Left renal cortex interstitium (tissue), 4 donors: ENCODE data around the gene ANKS1A. TPM values are rescaled to one million over a fixed set of nuclear protein-coding genes. Genes with fewer than 3 reads are reported as not detected.

Experiments used
- DNase-seq, 4 donors: peaks; one replicate each; pipeline ENCODE4 v3.0.0-alpha.2; 2013; ENCODE audit warnings: low read depth in 4 of 4, low spot score in 2 of 4, missing footprints in 1 of 4
- polyA plus RNA-seq, 4 donors: library from polyadenylated mRNA; unstranded; fragments of 120-200 nt; gene quantifications; one replicate each; pipeline ENCODE4 v1.2.1, GENCODE V29; 2013; ENCODE audit not compliant: insufficient read length in 4 of 4

ANKS1A gene
- polyA plus RNA-seq, 4 donors = 33.1 to 53.7 (median 43.2) TPM

DNA sequence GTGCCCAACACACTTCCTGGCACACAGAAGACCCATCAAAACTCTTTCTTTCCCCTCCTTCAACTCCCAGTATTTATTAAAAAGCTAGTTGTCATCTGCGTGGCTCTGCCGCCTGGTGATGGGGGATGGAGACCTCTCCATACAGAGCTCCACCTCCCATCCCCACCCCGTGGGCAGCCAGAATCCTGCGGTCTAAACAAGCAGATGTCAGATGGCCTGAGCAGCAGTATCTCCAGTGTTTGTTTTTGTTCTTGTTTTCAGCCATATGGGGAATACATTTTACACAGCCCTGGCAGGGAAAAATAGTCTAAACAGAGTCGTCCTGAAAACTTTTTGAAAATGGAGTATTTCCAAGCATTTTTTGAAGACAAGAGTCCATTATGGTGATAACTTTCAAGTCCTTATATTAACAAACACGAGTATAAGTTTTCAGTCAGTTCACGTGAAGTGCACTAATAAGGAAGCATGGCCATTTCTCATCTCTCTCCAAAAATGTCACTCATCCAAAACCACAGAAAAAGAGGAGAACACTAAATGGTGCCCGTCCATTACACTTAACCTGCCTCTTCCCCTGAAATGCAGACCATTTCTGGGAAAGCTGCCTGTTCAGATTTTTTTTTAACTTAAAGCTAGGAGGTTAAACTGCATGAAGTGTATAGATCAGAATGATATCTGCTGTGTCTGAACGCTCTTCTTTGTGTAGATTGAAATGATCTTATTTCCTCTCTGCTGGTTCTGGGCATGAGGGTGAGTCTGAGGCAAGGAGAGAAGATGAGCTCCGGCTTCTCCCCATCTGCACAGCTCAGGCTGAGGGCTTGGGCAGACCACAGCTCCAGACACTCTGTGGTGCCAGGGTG lies 161.1 kb downstream of the ANKS1A start:
- DNase-seq = no peak

DNA sequence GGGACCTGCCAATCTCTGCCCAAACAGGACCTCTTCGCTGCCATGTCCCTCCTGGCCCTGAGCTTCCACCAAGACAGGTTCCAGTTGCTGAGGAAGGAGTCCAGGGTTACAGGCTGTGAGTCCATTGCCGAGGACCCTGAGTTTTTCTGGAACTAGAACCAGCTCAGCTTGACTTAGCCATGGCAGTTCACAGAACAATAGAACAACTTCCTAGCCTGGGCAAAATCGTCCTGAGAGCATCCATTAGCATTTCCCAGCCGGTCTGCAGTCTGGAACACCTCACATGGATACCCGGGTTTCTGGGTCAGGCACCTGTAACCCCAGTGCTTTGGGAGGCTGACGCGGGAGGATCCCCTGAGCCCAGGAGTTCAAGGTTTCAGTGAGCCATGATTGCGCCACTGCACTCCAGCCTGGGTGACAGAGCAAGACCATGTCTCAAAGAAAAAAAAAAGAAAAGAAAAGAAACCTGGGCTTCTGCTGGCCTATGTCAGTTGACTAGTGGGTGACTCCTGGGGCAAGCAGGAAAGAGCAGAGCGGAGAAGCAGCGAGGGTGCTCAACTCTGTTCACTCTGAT lies 161.8 kb downstream of the ANKS1A start:
- DNase-seq = no peak

DNA sequence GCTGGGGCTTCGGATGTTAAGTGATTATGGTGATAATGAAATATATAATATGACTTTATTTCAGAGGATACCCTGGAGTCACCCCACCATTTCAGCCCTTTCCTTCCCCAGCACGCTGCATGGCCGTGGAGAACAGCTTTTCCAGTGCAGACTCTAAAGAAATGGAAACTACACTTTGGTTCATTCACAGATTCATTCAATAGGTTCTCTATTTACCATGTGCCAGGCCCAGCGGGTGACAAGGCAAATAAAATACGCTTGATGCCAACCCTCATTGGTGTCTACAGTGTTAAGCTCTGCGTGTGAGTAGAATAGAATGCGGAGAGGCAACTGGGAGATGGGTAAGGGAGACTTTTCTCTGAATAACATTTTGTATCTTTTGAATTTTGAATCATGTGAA lies 162.3 kb downstream of the ANKS1A start:
- DNase-seq = no peak

DNA sequence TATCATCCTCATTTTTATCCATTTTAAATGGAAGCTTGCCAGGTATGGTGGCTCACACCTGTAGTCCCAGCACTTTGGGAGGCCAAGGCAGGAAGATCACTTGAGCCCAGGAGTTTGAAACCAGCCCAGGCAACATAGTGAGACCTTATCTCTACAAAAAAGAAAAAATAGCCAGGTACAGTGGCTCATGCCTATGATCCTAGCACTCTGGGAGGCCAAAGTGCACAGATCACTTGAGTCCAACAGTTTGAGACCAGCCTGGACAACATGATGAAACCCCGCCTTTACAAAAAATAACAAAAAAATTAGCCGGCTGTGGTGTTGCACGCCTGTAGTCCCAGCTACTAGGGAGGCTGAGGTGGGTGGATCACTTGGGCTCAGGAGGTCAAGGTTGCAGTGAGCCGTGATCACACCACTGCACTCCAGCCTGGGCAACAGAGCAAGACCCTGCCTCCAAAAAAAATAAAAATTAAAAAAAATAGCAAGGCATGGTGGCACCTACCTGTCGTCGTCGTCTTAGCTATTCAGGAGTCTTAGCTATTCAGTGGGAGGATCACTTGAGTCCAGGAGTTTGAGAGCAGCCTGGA lies 163.0 kb downstream of the ANKS1A start:
- DNase-seq = no peak

DNA sequence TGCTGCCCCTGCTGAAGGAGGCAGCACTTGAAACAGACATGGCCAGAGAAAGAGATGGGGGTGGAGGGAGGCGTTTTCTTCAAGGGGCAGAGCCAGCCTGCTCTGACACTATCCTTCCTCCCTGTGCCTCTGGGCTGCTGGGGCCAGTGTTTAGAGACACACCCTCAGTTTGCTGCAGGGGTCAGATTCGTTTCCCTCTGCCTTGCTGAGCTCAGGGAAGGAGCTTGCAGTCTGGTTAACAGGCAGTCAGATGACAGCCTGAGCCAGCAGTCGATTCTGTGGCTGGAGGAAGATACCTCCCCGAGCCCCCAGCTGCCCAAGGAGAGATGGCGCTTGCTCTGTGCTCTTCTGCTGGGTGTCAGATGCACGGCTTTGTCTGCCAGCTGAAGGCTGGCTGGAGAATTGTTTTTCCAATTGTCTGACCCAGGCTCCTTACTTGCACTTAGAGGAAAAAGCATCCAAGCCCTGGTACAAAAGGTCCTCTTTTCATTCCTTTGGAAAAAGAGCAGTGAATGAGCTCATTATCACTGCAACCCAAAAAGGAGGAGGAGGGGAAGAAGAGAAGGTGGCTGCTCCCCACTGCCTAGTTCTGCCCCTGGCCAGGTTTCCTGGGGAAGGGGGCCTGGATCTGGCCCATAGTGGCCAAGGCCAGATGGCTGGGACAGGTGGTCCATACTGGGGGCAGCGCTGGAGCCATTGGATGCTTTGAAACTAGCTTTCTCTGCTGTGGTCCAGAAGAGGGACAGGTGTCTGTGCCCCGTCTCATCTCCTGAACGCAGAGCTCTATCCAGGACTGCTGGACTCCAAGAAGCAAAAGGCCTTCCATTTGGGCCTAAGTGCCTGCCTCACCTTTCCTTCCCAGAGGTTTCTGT lies 163.9 kb downstream of the ANKS1A start:
- no peak for DNase-seq

DNA sequence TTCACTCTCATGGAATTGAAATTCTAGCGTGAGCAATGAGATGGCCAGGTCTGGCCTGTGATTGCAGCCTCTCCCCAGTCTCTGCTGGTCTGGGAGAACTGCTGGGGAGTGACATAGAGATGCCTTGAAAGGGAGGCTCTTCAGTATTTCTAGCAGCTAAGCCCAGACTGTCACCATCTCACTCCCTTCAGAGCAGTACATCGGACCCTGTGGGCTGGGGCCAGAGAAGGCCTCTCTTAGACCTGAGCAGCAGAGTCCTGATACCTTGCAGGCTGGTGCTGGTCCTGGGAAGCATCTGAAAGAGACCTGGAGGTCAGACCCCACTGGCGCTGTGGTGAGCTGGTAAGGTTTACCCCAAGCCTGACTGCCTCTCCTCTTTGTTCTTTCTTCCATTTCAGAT lies 164.6 kb downstream of the ANKS1A start:
- no peak for DNase-seq

DNA sequence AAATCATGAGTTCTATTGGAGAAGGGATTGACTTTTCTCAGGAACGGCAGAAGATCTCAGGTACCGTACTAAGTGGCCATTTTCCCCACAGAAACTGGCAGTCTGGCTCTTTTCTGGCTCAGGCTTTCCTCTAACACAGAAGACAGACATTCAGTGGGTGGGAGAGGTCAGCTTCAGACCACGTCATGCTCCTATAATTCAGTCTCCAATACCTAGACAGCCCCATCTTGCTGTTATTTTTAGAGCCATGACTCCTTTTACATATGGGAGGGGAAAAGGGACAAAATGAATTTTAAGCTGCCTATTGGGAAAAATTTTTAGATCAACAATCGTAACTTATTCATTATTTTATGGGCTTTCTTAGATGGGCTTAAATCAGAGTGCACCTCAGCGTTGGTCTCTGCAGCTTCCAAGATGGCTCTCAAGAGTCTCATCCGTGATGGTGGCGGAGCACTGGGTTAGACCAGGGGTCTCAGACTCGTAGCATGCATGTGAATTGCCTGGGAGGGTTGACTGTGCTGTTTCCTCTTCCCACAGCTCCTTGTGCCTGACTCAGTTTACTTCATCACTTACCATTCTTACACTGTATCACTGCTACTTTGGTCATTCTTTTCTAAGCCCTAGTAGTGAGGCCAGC lies 165.2 kb downstream of the ANKS1A start:
- DNase-seq = no peak

DNA sequence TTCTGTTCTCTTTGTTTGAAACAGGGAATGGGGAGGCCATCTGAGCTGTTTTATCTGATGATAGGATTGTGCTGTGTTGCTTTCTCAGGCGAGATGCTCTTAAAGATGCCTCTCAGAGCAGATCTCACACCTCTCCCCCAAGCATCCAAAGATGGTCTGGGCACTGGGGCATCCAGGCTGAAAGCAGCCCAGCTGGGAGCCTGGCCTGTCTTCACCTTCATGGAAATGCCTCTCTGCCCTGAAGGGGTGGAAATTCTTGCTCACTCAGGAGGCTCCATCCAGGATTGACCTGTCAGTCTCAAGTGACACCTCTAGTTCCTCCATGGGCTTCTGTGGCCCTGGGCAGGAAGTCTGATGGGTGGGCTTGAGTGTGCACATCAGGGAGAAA lies 165.7 kb downstream of the ANKS1A start:
- no peak for DNase-seq

DNA sequence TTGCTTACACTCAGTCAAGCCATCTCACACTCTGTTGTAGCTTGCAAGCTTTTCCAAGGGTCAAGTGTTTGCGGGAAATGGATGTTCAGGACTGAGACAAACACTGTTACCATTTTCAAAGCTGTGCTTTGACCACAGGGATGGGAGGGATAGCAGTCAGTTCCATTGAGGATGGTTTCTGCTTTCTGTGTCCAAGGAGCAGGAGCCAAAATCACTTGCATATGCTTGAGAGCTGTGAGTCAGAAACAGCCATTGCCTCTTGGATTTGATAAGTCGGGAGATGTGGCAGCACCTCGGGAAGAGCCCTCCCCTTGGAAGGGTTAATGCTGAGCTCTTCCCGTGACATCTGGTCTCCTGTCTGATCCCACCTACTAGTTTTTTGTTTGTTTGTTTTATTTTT lies 166.8 kb downstream of the ANKS1A start:
- DNase-seq = no peak

DNA sequence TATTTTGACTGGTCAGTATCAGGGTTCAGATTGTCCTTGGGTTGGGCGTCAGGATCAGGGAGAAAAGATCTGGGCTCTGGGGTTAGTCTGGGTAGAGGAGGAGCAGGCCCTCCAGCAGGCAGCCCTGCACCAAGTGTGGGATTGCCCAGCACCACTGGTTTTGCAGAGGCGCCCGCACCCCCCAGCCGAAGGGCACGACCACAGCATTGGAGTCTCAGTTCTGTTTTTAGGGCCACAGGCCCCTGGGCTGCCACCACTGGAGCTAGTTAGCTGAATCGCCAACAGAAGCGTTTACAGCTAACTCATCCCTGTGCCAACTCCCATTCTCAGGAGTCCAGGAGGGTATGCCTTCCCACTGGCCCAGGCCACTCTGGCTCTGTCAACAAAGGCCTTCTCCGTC lies 167.9 kb downstream of the ANKS1A start:
- DNase-seq = no peak

DNA sequence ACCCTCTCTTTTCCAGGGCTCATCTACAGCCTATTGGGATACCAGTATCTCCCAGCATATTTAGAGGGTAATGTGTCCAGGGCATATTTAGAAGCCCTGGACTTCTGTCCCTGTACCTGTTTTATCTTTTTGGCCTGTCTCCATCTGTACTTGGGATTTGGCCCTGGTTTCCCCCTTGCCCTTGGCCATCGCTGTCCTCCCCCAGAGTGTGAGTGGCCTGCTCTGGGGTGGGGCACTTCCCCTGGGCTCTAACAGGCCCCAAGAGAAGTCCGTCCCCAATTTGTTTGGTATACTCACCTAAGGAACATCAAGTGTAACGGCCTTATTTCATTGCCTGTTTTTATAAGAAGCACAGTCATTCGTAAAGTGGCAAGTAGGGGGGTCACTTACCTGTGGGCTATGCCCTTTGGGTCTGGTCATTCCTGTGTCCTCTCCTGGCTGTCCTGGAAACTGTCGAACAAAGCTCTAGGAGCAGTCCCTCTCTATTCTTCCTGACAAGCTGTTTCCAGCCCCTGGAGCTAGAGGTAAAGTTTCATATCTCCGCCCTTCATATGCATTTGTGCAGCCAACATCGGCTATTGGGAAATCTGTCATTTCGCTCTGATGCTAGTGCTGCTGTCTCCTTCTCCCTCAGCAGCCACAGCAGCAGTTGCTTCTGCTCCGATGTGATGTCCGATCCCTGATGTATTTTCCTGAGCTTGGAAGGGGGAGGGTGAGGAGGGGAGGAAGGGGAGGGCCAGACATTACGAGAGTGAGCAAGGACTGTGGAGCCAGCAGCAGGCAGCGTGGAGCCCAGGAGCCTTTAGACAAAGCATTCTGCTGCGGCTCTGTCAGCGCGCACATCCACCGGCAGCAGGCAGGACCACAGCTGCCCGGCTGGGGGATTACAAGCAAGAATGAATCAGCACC lies 168.6 kb downstream of the ANKS1A start:
- DNase-seq = no peak

DNA sequence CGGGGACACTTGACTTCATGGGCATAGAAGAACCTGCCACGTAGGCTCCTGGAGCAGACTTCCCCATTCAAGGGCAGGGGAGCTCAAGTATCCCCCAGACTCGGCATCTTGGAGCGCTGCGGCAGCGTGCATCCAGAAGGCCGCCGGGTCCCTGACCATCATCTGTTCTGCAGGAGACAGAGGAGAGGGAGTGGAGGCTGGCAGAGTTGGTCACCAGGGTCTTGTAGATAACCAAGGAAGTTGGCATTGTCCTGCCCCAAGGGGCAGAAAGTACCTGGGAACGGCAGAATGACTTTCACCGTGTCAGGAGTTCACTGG lies 169.3 kb downstream of the ANKS1A start:
- DNase-seq = no peak

DNA sequence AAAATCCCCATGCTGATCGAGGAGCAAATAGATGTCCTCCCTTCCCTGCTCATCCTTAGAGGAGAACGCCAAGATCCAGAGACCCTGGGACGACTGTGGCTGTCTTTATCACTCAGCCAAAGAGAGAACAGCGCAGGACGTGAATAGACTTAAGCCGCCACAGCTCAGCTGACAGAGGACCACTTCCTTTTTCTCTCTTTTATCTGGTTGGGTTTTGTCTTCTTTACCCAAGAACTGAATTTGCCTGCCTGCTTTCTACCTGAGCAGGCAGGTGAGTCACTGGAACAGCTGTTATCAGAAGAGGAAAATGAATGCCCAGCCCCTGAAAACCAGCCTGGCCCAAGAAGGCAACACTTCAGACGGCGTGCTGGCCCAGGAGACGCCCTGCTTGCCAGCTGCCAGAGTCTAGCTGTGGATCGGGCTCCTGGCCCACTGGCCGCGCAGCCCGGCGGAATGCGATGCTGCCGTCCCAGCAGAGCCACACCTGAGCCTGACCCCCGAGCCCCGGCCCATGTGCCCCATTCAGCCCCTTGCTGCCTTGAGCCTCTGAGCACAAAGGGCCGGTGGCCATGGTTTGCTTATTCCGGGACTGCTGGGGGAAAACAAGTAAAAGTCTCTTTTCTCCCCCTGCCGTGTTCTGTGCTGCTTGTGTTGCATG lies 169.9 kb downstream of the ANKS1A start:
- no peak for DNase-seq

DNA sequence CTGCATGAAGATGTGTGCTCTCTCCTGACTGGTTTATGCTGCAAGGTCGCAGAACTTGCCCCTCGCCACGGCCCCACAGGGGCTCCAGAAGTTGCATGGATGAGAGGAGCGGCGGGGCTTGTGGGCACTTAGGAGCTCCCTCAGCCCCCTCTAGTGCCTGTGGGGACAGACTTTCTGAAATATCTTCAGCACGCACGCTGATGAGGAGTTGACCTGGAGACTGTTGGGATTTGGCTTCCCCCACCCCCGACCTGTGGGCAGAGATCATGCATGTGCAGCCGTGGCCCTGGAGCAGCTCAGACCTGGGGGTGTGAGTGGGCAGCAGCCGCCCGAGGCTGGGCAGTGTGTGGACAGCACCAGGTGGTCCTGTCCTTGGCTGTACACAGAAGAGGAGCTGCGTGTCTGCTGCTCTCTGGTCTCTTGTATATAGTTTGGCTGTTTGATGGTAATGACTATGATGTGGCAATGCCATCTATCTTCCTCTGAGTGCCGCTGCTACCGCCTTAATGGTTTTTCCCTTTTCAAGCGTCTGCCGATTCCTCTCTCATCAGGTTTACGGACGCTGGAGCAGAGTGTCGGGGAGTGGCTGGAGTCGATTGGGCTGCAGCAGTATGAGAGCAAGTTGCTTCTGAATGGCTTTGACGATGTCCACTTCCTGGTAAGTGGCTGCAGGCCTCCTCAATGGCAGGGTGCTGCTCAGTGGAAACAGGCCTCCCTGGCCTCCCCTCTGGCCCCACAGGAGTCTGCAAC lies 170.7 kb downstream of the ANKS1A start:
- no peak for DNase-seq

DNA sequence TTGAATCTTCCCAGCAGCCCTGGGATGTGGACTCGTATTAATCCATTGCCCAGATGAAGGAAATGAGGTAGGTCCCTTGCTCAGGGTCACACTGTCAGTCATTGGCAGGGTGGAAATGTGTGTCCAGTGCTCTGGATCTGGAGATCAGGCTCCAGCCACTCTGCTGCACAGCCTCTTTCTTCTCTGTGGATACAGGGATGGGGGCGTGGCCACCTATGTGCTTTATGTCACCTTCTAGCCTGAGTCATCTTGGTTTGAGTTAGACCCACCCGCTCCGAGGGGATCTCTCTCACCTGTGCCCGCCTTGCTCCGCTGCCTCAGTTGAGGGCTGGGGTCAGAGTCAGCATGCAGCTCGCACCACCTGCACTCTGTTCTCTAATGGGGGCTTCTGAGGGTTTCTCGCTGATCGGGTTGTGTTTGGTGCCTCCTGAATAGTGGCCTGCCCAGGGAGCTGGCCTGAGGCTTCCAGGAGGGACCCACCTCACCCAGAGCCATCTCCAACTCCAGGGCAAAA lies 172.1 kb downstream of the ANKS1A start:
- DNase-seq = no peak

DNA sequence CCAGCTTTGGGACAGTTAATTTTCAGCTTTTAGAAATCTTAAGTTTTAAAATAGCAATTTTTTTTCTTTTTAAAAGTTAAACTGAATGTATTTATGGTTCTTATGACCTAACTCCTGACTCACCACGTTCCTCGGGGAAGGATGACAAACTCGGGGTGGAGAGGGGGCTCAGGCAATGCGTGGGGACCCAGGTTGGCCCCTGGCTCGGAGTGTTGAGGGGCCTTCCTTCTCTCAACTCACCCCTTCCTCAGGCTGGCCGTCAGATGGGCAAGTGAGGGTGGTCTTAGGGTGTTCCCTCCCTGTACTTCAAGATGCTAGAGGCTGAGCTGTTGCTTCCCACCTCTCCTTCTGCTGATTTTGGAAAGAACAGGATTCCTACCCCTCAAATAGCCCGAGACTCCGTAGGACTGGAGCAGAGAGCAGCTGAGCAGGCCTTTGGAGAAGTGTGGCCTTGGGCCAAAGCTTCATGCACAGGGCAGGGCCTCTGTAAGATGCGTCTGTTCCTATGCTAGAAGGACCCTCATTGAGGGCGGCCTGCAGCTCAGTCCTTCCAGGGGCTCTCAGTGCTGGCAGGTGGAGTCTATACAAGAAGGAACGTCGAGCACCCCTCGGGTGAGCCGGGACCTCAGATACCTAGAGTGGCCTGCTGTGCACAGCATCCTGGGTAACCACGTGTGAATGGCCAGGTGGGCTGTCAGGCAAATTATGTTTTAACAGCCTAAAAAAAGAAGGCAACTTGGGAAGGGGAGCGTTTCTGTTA lies 172.8 kb downstream of the ANKS1A start:
- DNase-seq = no peak
